ENCODE measurements around the gene ARHGAP26.

DNA sequence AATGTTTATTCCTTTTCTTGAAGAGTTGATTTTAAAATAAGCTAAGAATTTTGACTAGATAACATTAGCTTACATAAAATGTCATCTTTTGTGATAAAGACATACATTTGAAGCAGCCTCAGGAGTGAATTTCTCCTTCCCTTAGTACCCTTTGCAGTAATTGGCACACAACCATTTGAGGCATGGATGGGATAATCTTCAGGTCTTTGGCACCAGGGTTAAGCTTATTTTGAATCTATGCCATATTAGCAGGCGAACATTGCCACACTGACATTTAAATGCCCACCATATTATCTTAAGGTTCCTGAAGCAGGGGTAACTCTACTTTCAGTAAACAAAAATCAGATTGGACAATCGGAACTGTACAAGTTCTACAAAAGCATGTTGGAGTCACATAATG is 507.4 kb downstream of the ARHGAP26 start:
- TF ChIP-seq, protein P1, sequence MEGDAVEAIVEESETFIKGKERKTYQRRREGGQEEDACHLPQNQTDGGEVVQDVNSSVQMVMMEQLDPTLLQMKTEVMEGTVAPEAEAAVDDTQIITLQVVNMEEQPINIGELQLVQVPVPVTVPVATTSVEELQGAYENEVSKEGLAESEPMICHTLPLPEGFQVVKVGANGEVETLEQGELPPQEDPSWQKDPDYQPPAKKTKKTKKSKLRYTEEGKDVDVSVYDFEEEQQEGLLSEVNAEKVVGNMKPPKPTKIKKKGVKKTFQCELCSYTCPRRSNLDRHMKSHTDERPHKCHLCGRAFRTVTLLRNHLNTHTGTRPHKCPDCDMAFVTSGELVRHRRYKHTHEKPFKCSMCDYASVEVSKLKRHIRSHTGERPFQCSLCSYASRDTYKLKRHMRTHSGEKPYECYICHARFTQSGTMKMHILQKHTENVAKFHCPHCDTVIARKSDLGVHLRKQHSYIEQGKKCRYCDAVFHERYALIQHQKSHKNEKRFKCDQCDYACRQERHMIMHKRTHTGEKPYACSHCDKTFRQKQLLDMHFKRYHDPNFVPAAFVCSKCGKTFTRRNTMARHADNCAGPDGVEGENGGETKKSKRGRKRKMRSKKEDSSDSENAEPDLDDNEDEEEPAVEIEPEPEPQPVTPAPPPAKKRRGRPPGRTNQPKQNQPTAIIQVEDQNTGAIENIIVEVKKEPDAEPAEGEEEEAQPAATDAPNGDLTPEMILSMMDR (IDR thresholded peaks at IDR 0.05; ENCODE audit: low read depth, low read length, missing input control), result no peak
- TF ChIP-seq YY1 (IDR thresholded peaks at IDR 0.05) (no peak), GABPA (IDR thresholded peaks at IDR 0.05 in 1 of 2, conservative IDR thresholded peaks at IDR 0.05 in 1 of 2) (no peak), FOXA1 (IDR thresholded peaks at IDR 0.05) (no peak)

Measured in liver (tissue), 3 donors.